H1 (cell line): ENCODE measurements around the gene ARHGAP10. TPM values are rescaled to one million over a fixed set of nuclear protein-coding genes. Genes with fewer than 3 reads are reported as not detected.

Experiments used
- CTCF ChIA-PET: fragments of 300-600 bp; sonication (Branson Sonifier 250); formaldehyde crosslinking; loops from one replicate; lab custom pipeline; 2021; ENCODE audit not compliant: partially characterized antibody; lab: Charles Lee
- POLR2A ChIA-PET: fragments of 300-600 bp; sonication (Branson Sonifier 250); formaldehyde crosslinking; loops from one replicate; lab custom pipeline; 2021; ENCODE audit warnings: inconsistent platforms; ENCODE audit not compliant: partially characterized antibody; lab: Charles Lee
- DNase-seq, 2 experiments: peaks; one replicate each; pipeline versions ENCODE4 v3.0.0 to v3.0.0-alpha.2; 2010 to 2022; ENCODE audit warnings: low spot score in 2 of 2, low read depth in 1 of 2, mixed read lengths in 1 of 2
- FAIRE-seq: peaks from 2 replicates; lab custom pipeline; 2011; peaks lifted over from hg19 to GRCh38; lab: Jason Lieb, UNC
- H2AFZ ChIP-seq: 2 replicates; pipeline ENCODE4 v1.8.1; 2012; ENCODE audit warnings: low read length, inconsistent platforms
- H2AK5ac ChIP-seq: 2 replicates; pipeline ENCODE4 v1.6.1; 2013; ENCODE audit warnings: low read depth, low read length
- H2BK120ac ChIP-seq: replicated peaks from 2 replicates; pipeline ENCODE3; 2013; ENCODE audit warnings: low read depth, low read length, inconsistent platforms
- H2BK12ac ChIP-seq: 2 replicates; pipeline ENCODE4 v1.6.1; 2013; ENCODE audit warnings: low read depth, low read length
- H2BK15ac ChIP-seq: 2 replicates; pipeline ENCODE4 v1.6.1; 2013; ENCODE audit warnings: low read length
- H2BK20ac ChIP-seq: 2 replicates; pipeline ENCODE4 v1.6.1; 2013; ENCODE audit warnings: low read length
- H2BK5ac ChIP-seq: 2 replicates; pipeline ENCODE4 v1.6.1; 2013; ENCODE audit warnings: low read depth, low read length
- H3K14ac ChIP-seq: 2 replicates; pipeline ENCODE4 v1.6.1; 2013; ENCODE audit warnings: inconsistent platforms; ENCODE audit not compliant: insufficient read length
- H3K18ac ChIP-seq: 2 replicates; pipeline ENCODE4 v1.6.1; 2013; ENCODE audit warnings: low read length; ENCODE audit errors: extremely low read depth
- H3K23ac ChIP-seq: 2 replicates; pipeline ENCODE4 v1.6.1; 2013; ENCODE audit warnings: inconsistent platforms; ENCODE audit not compliant: insufficient read length
- H3K23me2 ChIP-seq: 2 replicates; pipeline ENCODE4 v1.6.1; 2013; ENCODE audit warnings: low read depth, low read length
- H3K27ac ChIP-seq: 2 replicates; pipeline ENCODE4 v1.6.1; 2011; ENCODE audit warnings: low read depth, low read length, inconsistent platforms
- H3K27me3 ChIP-seq, 4 experiments: replicated peaks in 1 of 4; 1 replicate in 1 of 4; 2 replicates in 3 of 4; pipeline versions ENCODE4 v1.6.1 to v1.8.1; 2011 to 2013; ENCODE audit warnings: low read length in 3 of 4, mild to moderate bottlenecking in 3 of 4, inconsistent platforms in 2 of 4, mixed read lengths in 2 of 4, moderate library complexity in 1 of 4; ENCODE audit not compliant: control insufficient read depth in 3 of 4, insufficient read depth in 3 of 4; ENCODE audit errors: extremely low read depth in 1 of 4
- H3K36me3 ChIP-seq, 4 experiments: 2 replicates each; pipeline versions ENCODE4 v1.6.1 to v1.8.1; 2011 to 2013; ENCODE audit warnings: mild to moderate bottlenecking in 4 of 4, low read length in 3 of 4, moderate library complexity in 2 of 4, control low read depth in 1 of 4, inconsistent platforms in 1 of 4; ENCODE audit not compliant: insufficient read depth in 4 of 4, control insufficient read depth in 2 of 4
- H3K4ac ChIP-seq: replicated peaks from 2 replicates; pipeline ENCODE3; 2013; ENCODE audit warnings: low read length, low read depth, mixed read lengths, inconsistent platforms; ENCODE audit not compliant: insufficient read length
- H3K4me1 ChIP-seq, 4 experiments: replicated peaks in 1 of 4; 1 replicate in 1 of 4; 2 replicates in 3 of 4; pipeline versions ENCODE4 v1.6.1 to v1.8.1; 2011 to 2013; ENCODE audit warnings: low read length in 3 of 4, inconsistent platforms in 2 of 4, mixed read lengths in 1 of 4; ENCODE audit not compliant: insufficient read depth in 4 of 4, control insufficient read depth in 3 of 4
- H3K4me2 ChIP-seq, 2 experiments: 2 replicates each; pipeline versions ENCODE4 v1.6.1 to v1.8.1; 2011 to 2013; ENCODE audit warnings: low read depth in 2 of 2, low read length in 2 of 2, control low read depth in 1 of 2, inconsistent platforms in 1 of 2, mild to moderate bottlenecking in 1 of 2; ENCODE audit not compliant: insufficient read depth in 1 of 2
- H3K4me3 ChIP-seq, 4 experiments: fragments of 200-600, 300-600 bp in 1 of 4; sonication (generic), shearing (Covaris generic), sonication (Bioruptor Twin) in 1 of 4; 2 replicates each; pipeline versions ENCODE4 v1.5.1 to v1.8.1; 2011 to 2016; ENCODE audit warnings: low read length in 4 of 4, low read depth in 3 of 4, control low read depth in 2 of 4, inconsistent platforms in 2 of 4, mild to moderate bottlenecking in 2 of 4, mixed read lengths in 1 of 4, moderate library complexity in 1 of 4; ENCODE audit not compliant: insufficient read depth in 2 of 4; ENCODE audit errors: extremely low read depth in 1 of 4
- H3K56ac ChIP-seq: replicated peaks from 2 replicates; pipeline ENCODE3; 2013; ENCODE audit warnings: low read depth, mild to moderate bottlenecking, mixed read lengths, low read length, inconsistent platforms; ENCODE audit not compliant: insufficient read length
- H3K79me1 ChIP-seq: 2 replicates; pipeline ENCODE4 v1.6.1; 2013; ENCODE audit warnings: low read depth, low read length, control low read depth
- H3K79me2 ChIP-seq, 2 experiments: 2 replicates each; pipeline versions ENCODE4 v1.6.1 to v1.8.1; 2012 to 2013; ENCODE audit warnings: low read length in 2 of 2, mild to moderate bottlenecking in 2 of 2, inconsistent platforms in 1 of 2; ENCODE audit not compliant: insufficient read depth in 2 of 2, control insufficient read depth in 1 of 2
- H3K9ac ChIP-seq, 4 experiments: replicated peaks in 1 of 4; 1 replicate in 1 of 4; 2 replicates in 3 of 4; pipeline versions ENCODE4 v1.6.1 to v1.8.1; 2011 to 2013; ENCODE audit warnings: low read depth in 3 of 4, low read length in 3 of 4, control low read depth in 2 of 4, mild to moderate bottlenecking in 2 of 4, moderate library complexity in 2 of 4, inconsistent platforms in 1 of 4; ENCODE audit errors: extremely low read depth in 1 of 4
- H3K9me3 ChIP-seq, 2 experiments: 2 replicates each; pipeline versions ENCODE4 v1.6.1 to v1.8.1; 2012 to 2013; ENCODE audit warnings: mild to moderate bottlenecking in 2 of 2, moderate library complexity in 2 of 2, control low read depth in 1 of 2, inconsistent platforms in 1 of 2, low read depth in 1 of 2, low read length in 1 of 2, mixed read lengths in 1 of 2; ENCODE audit not compliant: insufficient read depth in 2 of 2
- H4K20me1 ChIP-seq, 2 experiments: replicated peaks in 1 of 2; 2 replicates each; pipeline versions ENCODE3 to v1.8.1; 2011 to 2013; ENCODE audit warnings: inconsistent platforms in 2 of 2, low read length in 2 of 2, mild to moderate bottlenecking in 1 of 2; ENCODE audit not compliant: insufficient read depth in 2 of 2, control insufficient read depth in 1 of 2
- H4K5ac ChIP-seq: 2 replicates; pipeline ENCODE4 v1.6.1; 2013; ENCODE audit warnings: low read length, low read depth, mixed read lengths, inconsistent platforms; ENCODE audit not compliant: insufficient read length
- H4K8ac ChIP-seq: 2 replicates; pipeline ENCODE4 v1.8.0; 2013; ENCODE audit warnings: mild to moderate bottlenecking, moderate library complexity, low read length, inconsistent platforms; ENCODE audit not compliant: insufficient read depth; ENCODE audit errors: extremely low read depth
- H4K91ac ChIP-seq: replicated peaks from 2 replicates; pipeline ENCODE3; 2013; ENCODE audit warnings: low read length, mixed read lengths, inconsistent platforms; ENCODE audit not compliant: insufficient read length
- CBX5 ChIP-seq: fragments of 300-800, 300-1000 bp; sonication (generic); IDR thresholded peaks from 2 replicates; pipeline ENCODE4 v1.7.1; 2016; ENCODE audit warnings: antibody characterized with exemption, low read length, low read depth
- CHD2 ChIP-seq: IDR thresholded peaks from 2 replicates; pipeline ENCODE4 v1.6.1; 2012; ENCODE audit warnings: low read length, improper control_type of control experiment
- E2F6 ChIP-seq: IDR thresholded peaks from 2 replicates; pipeline ENCODE4 v1.6.1; 2012; ENCODE audit warnings: inconsistent platforms
- EGR1 ChIP-seq: IDR thresholded peaks from 2 replicates; pipeline ENCODE4 v1.6.1; 2011; ENCODE audit warnings: low read depth, low read length, borderline replicate concordance
- GTF2F1 ChIP-seq: IDR thresholded peaks from 2 replicates; pipeline ENCODE4 v1.6.1; 2012; ENCODE audit warnings: low read depth, low read length, improper control_type of control experiment, borderline replicate concordance
- KDM5A ChIP-seq: fragments of 200-600 bp; IDR thresholded peaks from 2 replicates; pipeline ENCODE4 v1.7.1; 2012; ENCODE audit warnings: mild to moderate bottlenecking, low read length, inconsistent platforms, mixed read lengths
- SP1 ChIP-seq: IDR thresholded peaks from 2 replicates; pipeline ENCODE4 v1.6.1; 2011; ENCODE audit warnings: low read depth, low read length
- TEAD4 ChIP-seq: IDR thresholded peaks from 2 replicates; pipeline ENCODE4 v1.6.1; 2012; ENCODE audit warnings: low read depth, low read length, inconsistent platforms, mixed read lengths
- USF2 ChIP-seq: IDR thresholded peaks from 2 replicates; pipeline ENCODE4 v1.6.1; 2011; ENCODE audit warnings: low read length, improper control_type of control experiment
- WGBS, 2 experiments: shearing (Covaris generic) in 1 of 2; methylation state at CpG; one replicate each; pipeline versions ENCODE4 v1.1.6 to v1.1.7; 2013 to 2015; ENCODE audit warnings: low lambda C conversion rate in 2 of 2, mixed read lengths in 2 of 2, inconsistent platforms in 1 of 2, low coverage in 1 of 2, missing lambda C conversion rate in 1 of 2; ENCODE audit not compliant: insufficient replicate concordance in 2 of 2, insufficient coverage in 1 of 2, insufficient read length in 1 of 2; ENCODE audit errors: extremely low coverage in 1 of 2, missing lambda C conversion rate in 1 of 2; 5-methylcytosine and 5-hydroxymethylcytosine counted together
- polyA plus RNA-seq, 7 experiments: library from polyadenylated mRNA; depleted of rRNA in 3 of 7; stranded (reverse) in 5 of 7; unstranded in 2 of 7; fragments of >200 nt in 5 of 7; fragments of 200-250 nt in 2 of 7; gene quantifications; 1 replicate in 5 of 7; 2 replicates in 1 of 7; 4 replicates in 1 of 7; pipeline versions ENCODE4 v1.2.1 to v1.2.3, GENCODE V29; 2011 to 2013; ENCODE audit warnings: missing spikeins in 2 of 7, mixed read lengths in 2 of 7
- total RNA-seq: library from RNA; stranded (reverse); fragmentation: NEBNext Ultra II Directional; extraction: Animal tissue kit (Norgen Biotek cat#: 25700); gene quantifications from 2 replicates; pipeline ENCODE4 v1.2.1, GENCODE V29; 2021

The ARHGAP10 gene
- total and polyA plus RNA-seq, 2 of the 8 experiments (the other 6 are each of a cell fraction or from before 2014, with no cell fraction given): 3.7 to 6.1 TPM

- CTCF ChIA-PET: interaction anchor here (0.6 kb wide), 2 partner anchors 15 to 34 kb away, joined by 3 read pairs; no protein-coding TSS in a partner anchor
- no peak overlapping the region for H2BK120ac ChIP-seq
- TF ChIP-seq USF2 (no peak), SP1 (no peak), EGR1 (no peak), E2F6 (no peak), KDM5A (no peak), CHD2 (no peak), TEAD4 (no peak), CBX5 (no peak), GTF2F1 (no peak)
Measured at GRCh38 chr4:148048598-148048997, 316.7 kb downstream of the ARHGAP10 start.

More at GRCh38 chr4:148048598-148048997, 316.7 kb downstream of the ARHGAP10 start:
- no peak for DNase-seq
- no peak overlapping the region for H2BK20ac ChIP-seq
- no peak overlapping the region for H2AK5ac ChIP-seq
- no peak overlapping the region for H3K23ac ChIP-seq
- no peaks in the 10 kb centered on the region for H3K27me3 ChIP-seq
- H4K5ac ChIP-seq: no peak overlapping the region
- no peak overlapping the region for H2BK5ac ChIP-seq
- no peak overlapping the region for H3K27ac ChIP-seq
- POLR2A ChIA-PET: no interaction called here
- H3K4ac ChIP-seq: no peak overlapping the region
- no peak overlapping the region for H3K18ac ChIP-seq
- no peak overlapping the region for H3K4me2 ChIP-seq
- no peaks in the 10 kb centered on the region for H3K79me2 ChIP-seq
- no peak overlapping the region for H2BK15ac ChIP-seq
- no peaks in the 10 kb centered on the region for H4K20me1 ChIP-seq
- no peak overlapping the region for H3K4me3 ChIP-seq
- FAIRE-seq: no peak
- no peak overlapping the region for H3K14ac ChIP-seq
- H3K79me1 ChIP-seq: no peaks in the 10 kb centered on the region
- H3K4me1 ChIP-seq: peaks cover 0 to 6% (median 0%) of the 10 kb centered on the region in 4 experiments; a peak in 3 of 7 replicates
- no peaks in the 10 kb centered on the region for H3K23me2 ChIP-seq
- no peak overlapping the region for H4K91ac ChIP-seq
- 92% methylated on average over 4 of the region's 4 CpGs; no CpG with 5 or more reads in 1 of the 2 experiments for WGBS, 2 experiments
- no peak overlapping the region for H2BK12ac ChIP-seq
- H3K56ac ChIP-seq: no peak overlapping the region
- no peak overlapping the region for H4K8ac ChIP-seq
- H3K9me3 ChIP-seq: no peaks in the 10 kb centered on the region
- no peak overlapping the region for H2AFZ ChIP-seq
- H3K9ac ChIP-seq: no peak overlapping the region
- H3K36me3 ChIP-seq: no peaks in the 10 kb centered on the region
